ENCODE data around the gene SPAG7.

The SPAG7 gene

DNA sequence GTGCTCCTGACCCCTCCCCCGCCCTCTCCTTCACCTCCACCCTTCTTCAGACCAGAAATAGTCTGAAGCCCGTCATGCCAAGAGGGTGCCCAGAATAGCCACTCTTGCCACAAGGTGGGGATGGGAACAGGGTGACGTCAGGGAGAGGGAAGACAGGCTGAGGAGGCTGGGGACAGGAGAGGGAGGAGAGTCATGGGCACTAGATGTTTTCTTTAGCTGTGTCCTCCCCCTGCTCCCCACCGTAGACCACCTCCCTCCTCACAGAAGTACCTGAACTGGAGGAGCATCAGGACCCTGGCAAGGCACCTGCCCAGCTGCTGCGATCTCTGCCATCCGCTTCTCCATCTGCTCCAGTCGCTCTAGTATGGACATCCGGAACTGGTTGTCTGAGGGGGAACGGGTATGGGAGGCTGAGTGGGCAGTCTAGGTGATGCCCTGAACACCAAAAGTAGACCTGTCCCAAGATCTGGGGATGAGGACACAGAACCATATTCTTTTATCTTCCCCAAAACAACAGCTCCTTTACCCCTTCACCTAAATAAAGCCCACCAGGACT is 6.6 kb upstream of the SPAG7 start:
- DNase-seq (ENCODE audit: low read depth) = no peak
- H3K4me3 ChIP-seq (ENCODE audit: low read length) = no peak overlapping the region
- no peak for TF ChIP-seq CTCF (IDR thresholded peaks at IDR 0.05; ENCODE audit: insufficient read depth, low read depth, low read length, missing control alignments)

DNA sequence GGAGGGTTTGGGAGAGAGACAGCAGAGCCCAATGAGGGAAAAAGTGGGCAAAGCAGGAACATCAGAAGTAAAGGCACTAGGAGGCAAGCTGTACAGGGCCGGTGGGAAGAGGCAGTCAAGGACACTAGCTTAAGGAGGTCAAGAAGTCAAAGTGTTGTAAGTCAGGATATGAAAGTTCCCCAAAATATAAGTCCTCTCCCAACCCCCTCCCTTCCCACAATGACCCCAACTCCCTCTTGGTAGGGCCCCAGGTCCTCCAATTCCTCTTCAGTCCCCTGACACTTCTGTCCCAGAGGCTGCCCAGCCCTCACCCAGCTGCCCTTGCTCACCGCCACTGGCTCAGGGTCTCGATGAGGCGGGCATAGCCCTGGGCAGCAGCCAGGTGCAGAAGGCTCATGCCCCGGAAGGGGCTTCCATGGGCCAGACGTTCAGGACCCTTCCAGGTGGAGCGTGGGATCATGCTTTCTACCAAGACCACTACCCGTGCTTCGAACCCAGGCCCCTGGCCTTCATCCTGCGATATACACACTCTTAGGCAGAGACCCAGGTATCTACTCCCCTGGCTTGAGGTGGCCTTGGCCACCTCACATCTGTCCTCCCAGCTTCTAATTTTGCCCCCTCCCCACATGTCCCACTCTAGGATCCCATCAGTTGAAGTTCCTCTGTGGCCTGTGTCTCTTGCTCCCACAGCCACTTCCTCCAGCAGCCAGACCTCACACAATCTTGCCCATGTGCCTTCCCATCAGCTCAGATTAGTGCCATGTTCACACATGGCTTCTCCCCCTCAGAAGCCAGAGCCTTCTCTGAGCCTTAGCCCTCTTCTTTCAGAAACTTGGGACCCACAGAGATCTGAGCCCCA is 5.9 kb upstream of the SPAG7 start:
- TF ChIP-seq CTCF (IDR thresholded peaks at IDR 0.05; ENCODE audit: insufficient read depth, low read depth, low read length, missing control alignments) = no peak

GRCh38 chr17:4972752-4973151 is 5.1 kb upstream of the SPAG7 start:
- DNase-seq (ENCODE audit: low read depth) = no peak
- no peak for TF ChIP-seq CTCF (IDR thresholded peaks at IDR 0.05; ENCODE audit: insufficient read depth, low read depth, low read length, missing control alignments)
- H3K4me3 ChIP-seq (ENCODE audit: low read length) = no peak overlapping the region

More for the DNA sequence above, 5.9 kb upstream of the SPAG7 start:
- no peak overlapping the region for H3K4me3 ChIP-seq (ENCODE audit: low read length)
- DNase-seq (ENCODE audit: low read depth) = no peak

- no peak for TF ChIP-seq CTCF (IDR thresholded peaks at IDR 0.05; ENCODE audit: insufficient read depth, low read depth, low read length, missing control alignments)
- no peak overlapping the region for H3K4me3 ChIP-seq (ENCODE audit: low read length)
- DNase-seq (ENCODE audit: low read depth) = no peak
These were observed 4.7 kb upstream of the SPAG7 start for GRCh38 chr17:4972322-4972721.

GRCh38 chr17:4971826-4972225 is 4.2 kb upstream of the SPAG7 start:
- DNase-seq (ENCODE audit: low read depth) = no peak
- no peak for TF ChIP-seq CTCF (IDR thresholded peaks at IDR 0.05; ENCODE audit: insufficient read depth, low read depth, low read length, missing control alignments)
- H3K4me3 ChIP-seq (ENCODE audit: low read length) = no peak overlapping the region

- DNase-seq (ENCODE audit: low read depth) = no peak
- TF ChIP-seq CTCF (IDR thresholded peaks at IDR 0.05; ENCODE audit: insufficient read depth, low read depth, low read length, missing control alignments) = no peak
- no peak overlapping the region for H3K4me3 ChIP-seq (ENCODE audit: low read length)
These were observed 2.7 kb upstream of the SPAG7 start for GRCh38 chr17:4970273-4970672.

Data from epithelial cell of esophagus (primary cell).